GM18498 (cell line): ENCODE results near the gene FAM111A.

Source experiments
- ATAC-seq: cut with Tn5 transposase; IDR thresholded peaks from one replicate; pipeline ENCODE4 v1.9.1; 2021; ENCODE audit warnings: mild to moderate bottlenecking, moderate library complexity; ENCODE audit not compliant: unreplicated experiment

FAM111A gene

DNA sequence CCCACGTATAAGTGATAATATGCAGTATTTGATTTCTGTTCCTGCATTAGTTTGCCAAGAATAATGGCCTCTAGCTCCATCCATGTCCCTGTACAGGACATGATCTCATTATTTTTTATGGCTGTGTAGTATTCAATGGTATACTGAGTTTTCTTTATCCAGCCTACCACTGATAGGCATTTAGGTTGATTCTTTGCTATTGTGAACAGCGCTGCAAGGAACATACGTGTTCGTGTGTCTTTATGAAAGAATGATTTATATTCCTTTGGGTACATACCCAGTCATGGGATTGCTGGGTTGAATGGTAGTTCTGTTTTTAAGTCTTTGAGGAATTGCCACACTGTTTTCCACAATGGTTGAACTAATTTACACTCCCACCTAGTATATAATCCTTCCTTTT is 1.5 kb upstream of the FAM111A start:
- ATAC-seq, result no peak

DNA sequence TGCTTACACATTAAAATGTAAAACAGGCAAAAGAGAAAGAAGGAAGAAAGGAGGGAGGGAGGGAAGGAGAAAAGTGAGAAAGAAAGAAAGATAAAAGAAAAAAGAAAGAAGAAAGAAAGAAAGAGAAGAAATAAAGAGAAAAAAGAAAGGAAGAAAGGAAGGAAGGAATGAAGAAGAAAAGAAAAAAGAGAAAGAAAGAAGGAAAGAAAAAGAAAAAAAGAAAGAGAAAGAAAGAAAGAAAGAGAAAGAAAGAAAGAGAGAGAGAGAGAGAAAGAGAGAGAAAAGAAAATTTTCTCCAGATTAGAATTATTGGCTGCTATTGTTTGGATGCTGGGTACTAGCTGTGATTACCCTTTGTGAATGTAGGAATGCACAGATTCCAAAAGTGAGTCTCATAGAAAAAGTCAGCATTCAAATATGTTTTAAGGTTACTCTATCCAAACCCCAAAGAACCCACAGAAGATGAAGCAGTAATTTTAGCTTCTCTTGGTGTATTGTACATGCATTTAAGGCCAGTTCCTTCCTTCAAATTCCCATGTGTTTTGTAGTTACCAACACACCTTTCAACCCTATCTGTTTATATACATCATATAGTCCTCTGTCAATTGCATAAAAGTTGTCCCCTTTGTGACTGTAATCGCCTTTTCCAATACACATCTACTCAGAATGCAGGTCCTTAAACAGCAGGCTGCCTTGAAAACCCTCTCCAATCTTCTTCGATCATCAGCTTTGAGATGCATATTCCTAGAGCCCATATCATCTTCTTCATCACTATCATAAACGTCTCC is 789 bp upstream of the FAM111A start:
- ATAC-seq, result peak; percentile 0

DNA sequence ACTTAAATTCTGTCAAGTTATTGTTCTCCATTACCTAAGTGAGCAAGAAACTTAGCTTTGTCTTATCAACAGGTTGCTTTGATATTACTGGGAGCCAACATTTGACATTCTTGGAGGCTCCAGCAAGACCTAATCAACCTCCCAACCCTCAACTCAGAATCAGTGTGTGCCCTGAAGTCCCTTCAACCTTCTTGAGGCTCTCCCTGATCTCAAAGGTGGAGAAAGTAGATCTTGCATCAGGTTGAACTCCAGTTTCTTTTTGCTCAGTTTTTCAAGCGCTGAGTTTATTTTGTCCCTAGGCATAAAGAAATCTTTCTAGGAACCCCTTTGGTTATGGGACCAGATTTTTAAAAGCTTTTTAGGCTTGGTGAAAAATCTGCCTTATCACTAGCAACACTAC is 1.4 kb downstream of the FAM111A start:
- ATAC-seq, result no peak

DNA sequence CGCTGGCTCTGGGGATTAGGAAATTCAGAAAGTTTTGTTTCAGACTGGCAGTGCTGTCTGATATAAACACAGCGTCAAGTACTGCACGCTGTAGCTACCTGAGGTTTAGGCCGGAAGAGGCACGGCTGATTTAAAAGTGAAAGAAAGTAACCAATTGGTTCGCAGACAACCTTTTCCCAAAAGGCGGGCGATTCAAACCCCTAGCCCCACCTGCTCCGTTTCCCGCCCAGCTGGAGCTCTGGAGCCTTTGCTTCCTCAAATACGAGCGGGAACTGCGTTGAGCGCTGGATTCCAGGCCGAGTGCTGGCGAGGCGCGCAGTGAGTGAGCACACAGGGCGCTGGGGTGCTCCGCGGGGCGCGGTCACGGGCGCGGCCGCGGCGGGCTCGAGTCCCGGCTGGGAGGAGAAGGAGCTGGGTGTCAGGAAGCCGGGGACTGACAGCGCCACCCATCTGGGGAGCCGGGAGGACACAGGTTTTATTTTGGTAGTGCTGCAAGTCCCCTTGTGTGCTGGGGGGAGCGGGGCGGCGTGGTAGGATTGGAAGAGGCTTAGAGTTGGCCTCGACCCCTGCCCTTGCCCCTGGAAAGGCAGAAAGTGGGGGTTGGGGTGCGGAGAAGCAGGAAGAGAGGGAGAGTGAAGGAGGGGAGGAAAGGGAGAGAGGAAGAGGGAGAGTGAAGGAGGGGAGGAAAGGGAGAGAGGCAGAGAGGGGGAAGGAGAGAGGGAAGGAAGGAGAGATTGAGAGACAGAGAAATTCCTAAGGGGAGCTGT is 2.1 kb downstream of the FAM111A start:
- ATAC-seq, result peak; percentile 54

DNA sequence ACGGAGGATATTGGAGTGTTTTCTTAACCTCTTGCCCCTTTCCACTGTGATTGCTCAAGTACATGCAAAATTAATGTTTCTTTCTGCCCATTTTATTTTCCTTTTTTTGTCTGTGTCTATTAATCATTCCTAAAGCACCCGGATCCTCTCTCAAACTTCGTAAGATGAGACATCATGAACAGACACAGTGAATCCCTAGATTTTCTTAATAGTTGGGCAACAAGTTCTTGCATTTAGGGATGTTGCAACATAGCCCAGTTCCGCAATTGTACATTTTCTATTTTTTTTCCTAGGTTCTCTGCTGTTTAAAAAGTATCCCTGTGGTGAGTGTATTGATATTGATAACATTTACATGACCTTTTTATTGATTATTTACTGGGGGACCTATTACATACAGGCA is 2.9 kb downstream of the FAM111A start:
- no peak for ATAC-seq

DNA sequence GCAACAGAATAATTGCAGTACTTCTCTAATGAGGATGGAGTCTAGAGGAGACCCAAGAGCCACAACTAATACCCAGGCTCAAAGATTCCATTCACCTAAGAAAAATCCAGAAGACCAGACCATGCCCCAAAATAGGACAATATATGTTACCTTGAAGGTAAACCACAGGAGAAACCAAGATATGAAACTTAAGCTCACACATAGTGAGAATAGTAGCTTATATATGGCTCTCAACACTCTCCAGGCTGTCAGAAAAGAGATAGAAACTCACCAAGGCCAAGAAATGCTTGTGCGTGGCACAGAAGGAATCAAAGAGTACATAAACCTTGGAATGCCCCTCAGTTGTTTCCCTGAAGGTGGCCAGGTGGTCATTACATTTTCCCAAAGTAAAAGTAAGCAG is 9.1 kb downstream of the FAM111A start:
- ATAC-seq, result peak; percentile 55

DNA sequence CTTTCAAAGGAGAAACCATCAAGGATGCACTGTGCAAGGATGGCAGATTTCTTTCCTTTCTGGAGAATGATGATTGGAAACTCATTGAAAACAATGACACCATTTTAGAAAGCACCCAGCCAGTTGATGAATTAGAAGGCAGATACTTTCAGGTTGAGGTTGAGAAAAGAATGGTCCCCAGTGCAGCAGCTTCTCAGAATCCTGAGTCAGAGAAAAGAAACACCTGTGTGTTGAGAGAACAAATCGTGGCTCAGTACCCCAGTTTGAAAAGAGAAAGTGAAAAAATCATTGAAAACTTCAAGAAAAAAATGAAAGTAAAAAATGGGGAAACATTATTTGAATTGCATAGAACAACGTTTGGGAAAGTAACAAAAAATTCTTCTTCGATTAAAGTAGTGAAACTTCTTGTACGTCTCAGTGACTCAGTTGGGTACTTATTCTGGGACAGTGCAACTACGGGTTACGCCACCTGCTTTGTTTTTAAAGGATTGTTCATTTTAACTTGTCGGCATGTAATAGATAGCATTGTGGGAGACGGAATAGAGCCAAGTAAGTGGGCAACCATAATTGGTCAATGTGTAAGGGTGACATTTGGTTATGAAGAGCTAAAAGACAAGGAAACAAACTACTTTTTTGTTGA is 9.8 kb downstream of the FAM111A start:
- peak; percentile 86 for ATAC-seq

DNA sequence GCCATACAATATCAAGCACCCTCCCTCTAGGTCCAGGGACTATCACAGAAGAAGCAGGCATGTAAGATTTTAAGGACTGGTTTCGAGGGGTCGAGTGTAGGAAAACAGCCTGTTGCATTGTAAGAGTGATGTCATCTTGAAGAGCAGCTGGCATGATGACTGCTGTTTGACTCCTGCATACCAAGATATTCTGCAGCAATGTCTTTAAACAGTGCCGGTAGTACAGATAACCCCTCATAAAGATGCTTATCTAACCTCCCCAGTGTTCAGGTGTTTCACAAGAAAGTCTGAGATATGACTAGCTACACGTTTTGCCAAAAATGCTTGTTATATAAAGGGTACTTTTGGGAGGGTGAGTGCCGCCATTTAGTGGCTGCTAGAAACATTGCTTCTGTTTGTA is 12.0 kb downstream of the FAM111A start:
- no peak for ATAC-seq

DNA sequence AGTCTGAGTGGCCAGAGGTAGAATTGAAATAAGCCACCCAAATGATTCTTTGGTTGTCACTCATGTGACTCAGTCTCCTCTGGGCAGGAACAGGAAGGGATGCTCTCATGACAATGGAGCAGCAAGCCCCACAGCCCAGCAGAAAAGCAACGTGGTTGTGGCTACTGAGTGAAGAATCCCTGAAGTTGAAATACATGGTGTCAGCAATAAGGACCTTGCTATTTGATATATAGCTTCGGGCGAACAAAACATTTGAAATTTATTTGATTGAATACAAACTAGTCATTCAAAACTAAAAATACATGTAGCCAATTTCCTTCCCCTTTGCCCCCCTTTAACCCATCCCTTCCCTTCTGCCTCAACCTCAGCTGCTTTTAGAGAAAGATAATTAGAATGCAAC is 14.8 kb downstream of the FAM111A start:
- ATAC-seq, result no peak

DNA sequence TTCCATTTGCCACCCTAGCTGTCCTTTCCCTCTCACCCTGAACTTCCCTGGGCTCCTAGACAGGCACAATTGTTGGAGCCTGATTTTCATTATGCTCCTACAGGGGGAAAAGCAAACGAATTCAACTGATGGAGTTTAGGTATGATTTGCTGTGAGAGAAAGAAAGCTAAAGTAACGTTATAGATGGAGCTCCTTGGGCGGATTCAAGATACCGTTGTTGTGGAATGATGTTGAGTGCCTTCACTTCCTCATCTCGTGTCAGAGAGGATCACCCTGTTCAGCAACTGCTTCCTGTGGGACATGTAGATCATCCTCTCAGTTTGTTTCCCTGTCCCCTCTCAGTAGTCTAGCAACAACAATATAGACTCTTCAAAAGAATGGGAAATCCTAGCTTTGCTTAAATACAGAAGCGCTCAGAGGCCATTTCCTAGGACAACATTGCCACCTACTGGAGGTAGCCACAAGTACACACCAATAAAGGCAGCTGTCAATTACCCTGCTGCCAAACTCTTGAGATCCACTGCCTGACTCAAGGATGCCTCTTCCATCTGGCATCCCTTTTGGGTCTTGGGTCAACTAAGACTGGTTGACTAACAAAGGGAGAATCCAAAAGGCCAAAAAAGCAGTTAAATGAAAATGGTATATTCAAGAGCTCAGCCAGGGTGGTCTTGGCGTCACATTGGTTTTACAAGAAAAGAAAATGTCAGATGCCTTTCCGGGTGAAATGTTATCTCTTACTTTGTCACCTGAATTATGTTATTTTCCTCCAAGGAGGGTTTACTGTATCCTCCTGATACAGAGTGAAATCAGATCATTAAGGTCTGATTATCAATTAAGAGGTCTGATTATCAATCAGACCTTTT is 15.8 kb downstream of the FAM111A start:
- peak; percentile 91 for ATAC-seq

DNA sequence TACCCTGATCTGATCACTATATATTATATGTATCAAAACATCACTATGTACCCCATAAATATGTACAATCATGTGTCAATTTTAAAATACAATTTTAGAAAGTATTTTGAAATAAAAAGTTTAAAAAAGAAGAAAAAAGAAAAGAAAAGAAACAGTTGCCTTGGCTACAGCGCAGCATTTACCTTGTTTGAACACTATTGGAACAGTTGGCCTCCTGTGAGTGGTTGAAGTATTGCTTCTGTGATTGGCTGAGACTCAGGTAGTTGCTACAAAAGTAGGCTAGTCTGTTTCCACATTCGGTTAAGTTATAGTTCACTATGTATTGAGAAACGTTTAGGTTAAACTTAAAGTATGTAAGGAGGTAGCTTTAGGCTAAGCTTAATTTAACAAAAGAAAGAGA is 21.4 kb downstream of the FAM111A start:
- ATAC-seq, result no peak

DNA sequence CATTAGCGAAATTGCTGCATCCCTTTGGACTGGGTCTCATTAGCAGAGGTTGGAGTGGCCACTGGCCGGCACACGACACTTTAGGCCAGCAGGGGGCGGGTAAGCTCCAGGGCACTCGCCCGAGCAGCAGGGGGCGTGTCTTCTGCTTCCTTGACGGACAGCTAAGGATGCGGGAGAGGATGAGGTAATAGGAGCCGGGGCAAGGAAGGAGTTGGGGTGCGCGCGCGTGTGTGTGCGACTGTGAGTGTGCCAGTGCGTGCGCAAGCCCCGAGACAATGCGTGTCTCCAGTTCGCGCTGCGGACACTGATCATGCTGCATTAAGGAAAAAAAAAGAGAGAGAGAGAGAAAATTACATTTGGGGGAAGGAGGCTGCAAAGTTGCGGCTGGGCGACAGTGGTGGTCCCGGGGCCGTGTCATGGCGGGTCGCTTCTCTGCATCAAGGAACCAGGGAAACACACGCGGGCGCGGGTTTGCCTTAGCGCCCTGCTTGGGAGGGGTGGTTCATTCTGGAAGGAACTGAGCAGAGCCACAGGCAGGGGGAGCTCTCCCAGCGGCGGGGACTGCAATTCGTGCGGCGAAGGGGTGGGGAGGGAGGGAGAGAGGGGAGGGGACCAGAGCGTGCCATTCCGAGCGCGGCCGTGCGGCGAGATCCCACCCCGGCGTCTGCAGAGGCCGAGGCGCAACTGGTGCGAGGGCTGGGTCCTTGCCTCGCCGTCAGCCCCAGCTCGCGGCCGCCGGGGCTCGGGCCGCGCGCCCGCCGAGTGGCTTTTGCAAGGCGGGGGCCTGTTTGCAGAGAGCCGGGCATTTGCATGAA is 29.1 kb downstream of the FAM111A start, which contains the start of gene DTX4:
Gene DTX4, plus strand, starts transcription at position 625 of the 815 bp plus-strand sequence. CDS start 464 bp downstream, outside the sequence.
- peak; percentile 77 for ATAC-seq

DNA sequence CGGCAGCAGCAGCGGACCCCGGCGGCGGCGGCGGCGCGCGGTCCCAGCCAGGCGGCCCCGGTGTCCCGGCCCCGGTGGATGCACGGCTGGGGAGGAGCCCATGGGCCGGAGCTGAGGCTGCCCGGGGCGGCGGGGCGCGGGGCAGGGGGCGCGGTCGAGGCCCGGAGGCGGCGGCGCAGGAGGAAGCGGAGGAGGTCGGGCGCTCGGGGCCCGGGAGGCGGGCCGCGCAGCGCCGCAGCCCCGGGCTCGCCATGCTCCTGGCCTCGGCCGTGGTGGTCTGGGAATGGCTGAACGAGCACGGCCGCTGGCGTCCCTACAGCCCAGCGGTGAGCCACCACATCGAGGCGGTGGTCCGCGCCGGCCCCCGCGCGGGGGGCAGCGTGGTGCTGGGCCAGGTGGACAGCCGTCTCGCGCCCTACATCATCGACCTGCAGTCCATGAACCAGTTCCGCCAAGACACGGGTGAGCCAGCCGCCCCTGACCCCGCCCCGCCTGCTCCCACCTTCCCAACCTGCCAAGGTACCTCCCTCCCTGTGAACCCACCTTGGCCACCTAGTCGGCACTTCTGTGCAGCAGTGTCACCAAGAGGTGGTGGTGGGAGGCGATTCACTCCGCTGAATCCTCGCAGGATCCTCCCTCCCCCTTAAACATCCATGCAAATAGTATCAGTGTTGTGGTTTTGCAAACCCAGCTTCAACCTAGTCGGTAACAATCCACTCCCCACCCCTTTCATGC is 29.9 kb downstream of the FAM111A start:
- peak; percentile 35 for ATAC-seq

DNA sequence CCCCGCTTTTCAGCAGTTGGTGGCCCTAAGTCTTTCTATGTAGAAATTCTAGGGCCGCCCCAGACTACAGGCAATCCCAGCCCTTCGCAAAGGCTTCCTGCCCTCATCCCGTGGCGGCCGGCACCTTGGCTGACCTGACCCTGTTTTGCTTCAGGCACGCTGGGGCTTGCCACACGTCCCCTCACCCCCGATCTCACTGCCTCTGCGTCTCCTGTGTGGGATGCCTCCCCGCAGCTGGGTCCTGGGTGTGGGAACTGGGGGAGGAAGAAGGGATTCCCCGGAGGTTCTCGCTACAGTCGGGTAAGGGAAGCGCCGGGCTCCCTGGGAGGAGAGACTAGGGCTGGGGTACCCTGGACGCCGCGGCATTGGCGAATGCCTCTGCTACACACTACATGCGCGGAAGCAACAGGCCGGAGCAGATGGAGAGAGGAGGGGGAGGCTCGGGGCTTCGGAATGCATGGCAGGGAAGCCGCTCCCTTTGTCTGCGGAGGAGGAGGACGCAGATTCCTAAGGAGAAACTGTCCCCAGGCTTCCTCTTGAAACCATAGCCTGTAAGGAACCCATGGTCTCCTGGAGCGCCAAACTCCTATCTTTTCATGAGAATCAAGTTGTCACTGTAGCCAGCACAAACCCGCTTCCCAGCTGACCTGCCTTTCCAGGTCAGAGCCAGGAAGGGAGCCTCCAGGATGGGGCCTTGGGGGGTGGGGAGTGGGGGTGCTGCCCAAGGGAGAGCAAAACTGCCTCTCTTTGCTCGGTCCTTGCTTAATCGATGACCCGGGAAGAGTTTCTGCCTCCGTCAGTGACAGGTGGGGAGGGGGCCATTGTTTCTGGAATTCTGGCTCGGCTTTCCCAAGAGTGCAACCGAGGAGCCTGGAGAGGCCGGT is 30.7 kb downstream of the FAM111A start:
- no peak for ATAC-seq

DNA sequence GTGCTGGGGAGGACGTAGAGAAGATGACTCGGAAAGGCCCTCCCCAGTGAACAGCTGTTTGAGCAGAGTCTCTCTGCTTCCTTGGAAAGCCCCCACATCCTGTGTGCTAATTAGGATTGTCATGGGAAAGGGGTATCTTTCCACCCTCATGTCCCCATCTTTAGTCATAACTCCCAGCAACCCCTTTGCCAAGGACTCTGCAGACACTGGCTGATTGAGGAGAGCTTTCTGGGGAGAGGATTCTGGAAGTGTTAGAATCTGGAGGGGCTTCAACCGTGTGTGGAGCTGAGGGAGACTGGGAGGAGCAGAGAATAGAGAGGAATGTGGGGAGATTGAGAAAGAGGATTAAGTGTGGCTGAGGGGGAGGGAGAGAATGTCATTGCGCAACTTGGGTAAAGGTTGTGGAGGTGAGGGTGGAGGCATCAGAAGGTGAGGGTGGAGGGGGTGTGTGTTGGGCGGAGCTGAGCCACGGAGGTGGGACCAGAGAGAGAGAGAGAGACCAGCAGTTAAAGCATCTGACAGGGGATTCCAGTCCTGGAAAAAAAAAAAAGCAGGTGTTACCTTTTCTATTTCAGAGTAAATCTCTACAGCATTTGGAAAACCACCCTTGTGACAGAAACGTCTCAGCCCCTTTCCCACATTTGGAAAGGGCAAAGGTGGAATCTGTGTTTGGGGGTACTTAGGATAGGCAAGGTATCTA is 31.5 kb downstream of the FAM111A start:
- no peak for ATAC-seq

DNA sequence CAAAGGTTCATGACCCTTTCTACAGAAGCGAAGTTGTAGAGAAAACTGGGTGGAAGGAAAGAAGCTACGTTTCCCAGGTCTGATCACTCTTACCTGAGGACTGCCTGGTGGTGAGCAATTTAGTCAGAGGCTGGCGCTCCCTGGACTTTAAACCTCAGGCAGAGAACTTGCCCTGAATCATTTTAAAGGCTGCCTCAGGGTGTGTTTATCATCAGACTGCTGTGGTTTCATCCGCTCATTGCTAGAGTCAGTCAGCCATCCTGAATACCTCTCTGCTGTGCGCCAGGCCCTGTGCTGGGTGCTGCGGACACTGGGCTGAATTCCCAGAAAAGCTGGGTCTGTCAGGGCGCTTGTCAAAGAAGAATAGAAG is 32.0 kb downstream of the FAM111A start:
- no peak for ATAC-seq

DNA sequence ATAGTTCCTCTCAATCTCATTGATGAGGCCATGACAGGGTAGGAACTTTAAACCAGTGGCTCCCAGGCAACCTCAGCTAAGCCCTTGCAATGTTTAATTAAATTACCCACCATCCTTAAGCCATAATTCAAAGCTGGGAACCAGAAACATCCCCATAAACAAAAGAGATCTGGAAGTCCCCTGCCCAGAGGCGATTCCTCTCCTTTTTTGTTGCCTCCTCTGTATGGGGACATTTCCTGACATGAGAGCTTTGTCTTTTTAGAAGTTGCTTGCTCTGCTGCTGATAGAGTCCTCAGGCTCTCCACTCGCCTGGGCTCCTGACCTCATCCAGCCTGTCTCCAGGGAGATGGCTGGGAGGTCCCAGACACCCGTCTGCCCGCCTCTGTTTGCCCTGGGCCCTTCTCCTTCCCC is 32.4 kb downstream of the FAM111A start:
- ATAC-seq, result no peak

DNA sequence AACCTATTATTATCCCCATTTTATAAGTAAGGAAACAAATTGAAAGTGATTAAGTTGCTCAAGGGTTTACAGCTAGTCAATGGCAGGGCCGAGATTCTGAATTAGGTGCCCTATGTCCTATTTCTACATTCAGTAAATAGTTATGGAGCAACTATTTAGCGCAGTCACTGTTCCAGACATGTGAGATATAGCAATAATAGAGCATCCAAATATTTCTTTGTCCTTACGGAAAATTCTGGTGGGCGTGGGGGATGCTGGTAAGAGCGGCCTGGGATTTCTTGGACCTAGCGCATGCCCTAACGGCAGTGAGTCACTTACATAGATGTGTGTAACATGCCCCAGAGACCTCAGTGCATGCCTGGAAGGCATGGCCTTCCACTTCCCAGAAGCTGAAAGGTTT is 33.7 kb downstream of the FAM111A start:
- ATAC-seq, result no peak
